Endothelial cell of umbilical vein (primary cell): Measurements from ENCODE around the gene TPM2. TPM values are rescaled to one million over a fixed set of nuclear protein-coding genes. Genes with fewer than 3 reads are reported as not detected.

ENCODE experiments used
- BruUV-seq: library from RNA; stranded (reverse); fragments of 400-500 nt; replicated peaks from 2 replicates; lab custom pipeline; 2021; lab: Mats Ljungman, UMichigan
- CTCF ChIA-PET: fragments of 300-600, 350-600 bp; sonication (Branson Sonifier 250); formaldehyde crosslinking; loops from one replicate; lab custom pipeline; 2021; ENCODE audit warnings: antibody characterized with exemption, inconsistent platforms; lab: Charles Lee
- POLR2A ChIA-PET: fragments of 300-600, 350-600 bp; sonication (Branson Sonifier 250); formaldehyde crosslinking; loops from one replicate; lab custom pipeline; 2021; ENCODE audit warnings: antibody characterized with exemption, inconsistent platforms; lab: Charles Lee
- DNase-seq: peaks from one replicate; pipeline ENCODE4 v3.0.0-alpha.2; 2011; ENCODE audit warnings: low read depth, low spot score
- FAIRE-seq: peaks from 2 replicates; lab custom pipeline; 2011; peaks lifted over from hg19 to GRCh38; lab: Jason Lieb, UNC
- H2AFZ ChIP-seq: 2 replicates; pipeline ENCODE4 v1.6.0; 2012; ENCODE audit warnings: low read depth, low read length, control low read depth, inconsistent platforms
- H3K27ac ChIP-seq: 2 replicates; pipeline ENCODE4 v1.5.1; 2011; ENCODE audit warnings: low read depth, mild to moderate bottlenecking, control low read depth, low read length, moderate library complexity; ENCODE audit not compliant: insufficient read depth
- H3K27me3 ChIP-seq, 2 experiments: 2 replicates each; pipeline versions ENCODE4 v1.6.0 to v1.6.1; 2011; ENCODE audit warnings: low read length in 2 of 2, mixed read lengths in 1 of 2; ENCODE audit not compliant: control insufficient read depth in 2 of 2, insufficient read depth in 2 of 2
- H3K36me3 ChIP-seq, 2 experiments: 2 replicates in 1 of 2; 3 replicates in 1 of 2; pipeline ENCODE4 v1.5.1; 2011; ENCODE audit warnings: low read length in 2 of 2, mild to moderate bottlenecking in 1 of 2, moderate library complexity in 1 of 2; ENCODE audit not compliant: control insufficient read depth in 2 of 2, insufficient read depth in 2 of 2; ENCODE audit errors: extremely low read depth in 1 of 2
- H3K4me1 ChIP-seq: 3 replicates; pipeline ENCODE4 v1.5.1; 2011; ENCODE audit warnings: mild to moderate bottlenecking, low read length; ENCODE audit not compliant: control insufficient read depth, insufficient read depth; ENCODE audit errors: extremely low read depth
- H3K4me2 ChIP-seq: 2 replicates; pipeline ENCODE4 v1.6.1; 2011; ENCODE audit warnings: low read length, control low read depth, mixed read lengths; ENCODE audit not compliant: insufficient read depth
- H3K4me3 ChIP-seq, 3 experiments: fragments of 200-600 bp in 1 of 3; sonication (generic), shearing (Covaris generic) in 1 of 3; replicated peaks in 1 of 3; 2 replicates each; pipeline ENCODE4 v1.5.1; 2011 to 2016; ENCODE audit warnings: control low read depth in 3 of 3, low read length in 3 of 3, mild to moderate bottlenecking in 2 of 3, inconsistent platforms in 1 of 3, low read depth in 1 of 3, moderate library complexity in 1 of 3; ENCODE audit not compliant: insufficient read depth in 1 of 3
- H3K79me2 ChIP-seq: 2 replicates; pipeline ENCODE4 v1.6.0; 2012; ENCODE audit warnings: low read length, inconsistent platforms; ENCODE audit not compliant: control insufficient read depth, insufficient read depth
- H3K9ac ChIP-seq: replicated peaks from 2 replicates; pipeline ENCODE3; 2011; ENCODE audit warnings: low read length, control low read depth; ENCODE audit not compliant: insufficient read depth; ENCODE audit errors: extremely low read depth
- H3K9me1 ChIP-seq: replicated peaks from 3 replicates; pipeline ENCODE4 v1.6.0; 2011; ENCODE audit warnings: mild to moderate bottlenecking, low read length; ENCODE audit not compliant: control insufficient read depth, insufficient read depth; ENCODE audit errors: extremely low read depth
- H3K9me3 ChIP-seq: replicated peaks from 2 replicates; pipeline ENCODE4 v1.5.1; 2012; ENCODE audit warnings: low read length, inconsistent platforms; ENCODE audit not compliant: control insufficient read depth, insufficient read depth
- H4K20me1 ChIP-seq: replicated peaks from 2 replicates; pipeline ENCODE3; 2011; ENCODE audit warnings: mild to moderate bottlenecking, low read length; ENCODE audit not compliant: control insufficient read depth, insufficient read depth; ENCODE audit errors: extremely low read depth
- CTCF ChIP-seq, 2 donors: IDR thresholded peaks; 1 replicate in 1 of 2; 2 replicates in 1 of 2; pipeline ENCODE4 v1.5.1; 2011; ENCODE audit warnings: low read length in 2 of 2, mild to moderate bottlenecking in 2 of 2, moderate library complexity in 2 of 2, control low read depth in 1 of 2, inconsistent platforms in 1 of 2, low read depth in 1 of 2; ENCODE audit not compliant: insufficient read depth in 1 of 2; ENCODE audit errors: extremely low read depth in 1 of 2
- EZH2 ChIP-seq: IDR thresholded peaks from 2 replicates; pipeline ENCODE4 v1.6.1; 2012; ENCODE audit warnings: borderline replicate concordance, low read depth, mild to moderate bottlenecking, moderate library complexity, low read length, inconsistent platforms; ENCODE audit not compliant: severe bottlenecking
- FOS ChIP-seq: IDR thresholded peaks from 2 replicates; pipeline ENCODE4 v1.6.1; 2011; ENCODE audit warnings: mild to moderate bottlenecking, low read length, moderate library complexity, borderline replicate concordance; ENCODE audit not compliant: insufficient read depth
- GATA2 ChIP-seq: IDR thresholded peaks from 2 replicates; pipeline ENCODE4 v1.7.0; 2011; ENCODE audit warnings: low read depth, mild to moderate bottlenecking, moderate library complexity, mixed read lengths, low read length; ENCODE audit not compliant: insufficient read length, insufficient read depth
- JUN ChIP-seq: IDR thresholded peaks from 2 replicates; pipeline ENCODE4 v1.6.1; 2011; ENCODE audit warnings: borderline replicate concordance, low read depth; ENCODE audit not compliant: insufficient read length, insufficient read depth
- MAX ChIP-seq: IDR thresholded peaks from 2 replicates; pipeline ENCODE4 v1.6.1; 2011; ENCODE audit not compliant: insufficient read depth, insufficient read length
- MYC ChIP-seq: IDR thresholded peaks from one replicate; pipeline ENCODE4 v1.6.1; 2011; ENCODE audit warnings: mild to moderate bottlenecking, low read depth, low read length
- POLR2A ChIP-seq: IDR thresholded peaks from 2 replicates; pipeline ENCODE4 v1.6.1; 2012; ENCODE audit warnings: low read depth, mild to moderate bottlenecking, control low read depth, low read length
- POLR2AphosphoS5 ChIP-seq: IDR thresholded peaks from 2 replicates; pipeline ENCODE4 v1.6.1; 2012; ENCODE audit warnings: low read depth, mild to moderate bottlenecking, control low read depth, low read length, moderate library complexity; ENCODE audit not compliant: insufficient read depth
- dilution Hi-C: fragments of 300-500 bp; cut with MboI; formaldehyde crosslinking; loops from one replicate; pipeline ENCODE4 v1.15.0; 2019; ENCODE audit warnings: low sequenced_read_pairs; ENCODE audit not compliant: extremely low pct_ligation_motif_present
- intact Hi-C: fragments of 100-400 bp; cut with micrococcal nuclease; formaldehyde crosslinking; loops from one replicate; pipeline ENCODE4 v1.10.0; 2022
- polyA plus RNA-seq, 4 experiments: library from polyadenylated mRNA; depleted of rRNA in 3 of 4; stranded (reverse) in 3 of 4; unstranded in 1 of 4; fragments of >200 nt; gene quantifications; 2 replicates each; pipeline versions ENCODE4 v1.2.1 to v1.2.3, GENCODE V29; 2011 to 2012; ENCODE audit warnings: missing spikeins in 1 of 4
- total RNA-seq: library from RNA; stranded (reverse); gene quantifications from 2 replicates; pipeline ENCODE4 v1.2.3, GENCODE V29; 2021

Gene TPM2
- total and polyA plus RNA-seq, 2 donors (not counting 3 experiments of a cell fraction or from before 2014, with no cell fraction given), result 144 to 279 TPM

- Histone ChIP-seq H3K79me2 (no peaks in the 10 kb centered on the region), H3K9ac (no peak overlapping the region), H3K4me2 (no peak overlapping the region), H3K4me1 (no peaks in the 10 kb centered on the region), H3K4me3 (no peak overlapping the region), H2AFZ (no peak overlapping the region), H3K27ac (no peak overlapping the region), H3K9me1 (no peaks in the 10 kb centered on the region), H3K36me3 (peaks cover 46 to 58% of the 10 kb centered on the region in 2 experiments), H3K9me3 (no peaks in the 10 kb centered on the region), H4K20me1 (no peaks in the 10 kb centered on the region), H3K27me3 (no peaks in the 10 kb centered on the region)
- TF ChIP-seq MYC (no peak), MAX (no peak), FOS (no peak), GATA2 (no peak), CTCF (IDR thresholded peaks at IDR 0.05; ENCODE audit: extremely low read depth in 1 of 2, insufficient read depth in 1 of 2, low read depth in 1 of 2, low read length in 2 of 2) (no peak), JUN (no peak), POLR2A (no peak), POLR2AphosphoS5 (no peak), EZH2 (no peak)
- DNase-seq, result no peak
- FAIRE-seq, result no peak
- ChIA-PET CTCF (interaction anchor here (1.2 to 13.5 kb wide), 10 partner anchors 8 to 36 kb away, joined by 5 to 227 read pairs (median 16); partner anchors contain the start of genes ARHGEF39, CCDC107 and RMRP), POLR2A (no interaction called here)
- intact Hi-C loops (no loop called here), dilution Hi-C loops (no loop called here)
- no TSS peak for BruUV-seq
These were observed 7.8 kb upstream of the TPM2 start for GRCh38 chr9:35697486-35697885.
